Pancreas (tissue), 10 donors: ENCODE measurements around the gene IL15RA. TPM values are rescaled to one million over a fixed set of nuclear protein-coding genes. Genes with fewer than 3 reads are reported as not detected.

Experiments
- ATAC-seq, 4 donors: fragments of 200-7000 bp; cut with Tn5 transposase; one replicate each; pipeline versions ENCODE4 v1.8.0 to v1.9.1; 2020; ENCODE audit warnings: mild to moderate bottlenecking in 4 of 4, moderate library complexity in 4 of 4
- DNase-seq, 6 donors: peaks; one replicate each; pipeline ENCODE4 v3.0.0-alpha.2; 2020
- FAIRE-seq: peaks from 2 replicates; lab custom pipeline; 2012; peaks lifted over from hg19 to GRCh38; lab: Jason Lieb, UNC
- H3K27ac ChIP-seq, 4 donors: fragments of 200-600 bp; sonication (generic); 1 replicate in 3 of 4; 2 replicates in 1 of 4; pipeline versions ENCODE4 v1.5.0 to v1.8.0; 2020
- H3K27me3 ChIP-seq, 4 donors: fragments of 200-600 bp; one replicate each; pipeline ENCODE4 v1.8.0; 2021
- H3K36me3 ChIP-seq, 3 donors: fragments of 200-600 bp; sonication (generic) in 1 of 3; one replicate each; pipeline versions ENCODE4 v1.5.0 to v1.8.0; 2020 to 2021
- H3K4me1 ChIP-seq, 3 donors: fragments of 200-600 bp; one replicate each; pipeline ENCODE4 v1.8.0; 2021
- H3K4me3 ChIP-seq, 4 donors: fragments of 200-600 bp; sonication (generic) in 2 of 4; one replicate each; pipeline versions ENCODE4 v1.5.0 to v1.8.0; 2020 to 2021
- H3K9me3 ChIP-seq, 4 donors: fragments of 200-600 bp; one replicate each; pipeline ENCODE4 v1.8.0; 2021
- WGBS, 2 donors: extraction: QIAGEN DNeasy Blood & Tissue Kit; methylation state at CpG; one replicate each; pipeline ENCODE4 v1.1.7; 2013; 5-methylcytosine and 5-hydroxymethylcytosine counted together
- intact Hi-C, 3 donors: fragments of 100-400 bp; cut with DNase I; formaldehyde crosslinking; loops; one replicate each; pipeline versions ENCODE4 v1.11.1 to v1.14.2; 2022
- polyA plus RNA-seq, 2 donors: library from polyadenylated mRNA; stranded (reverse); fragments of 200-250 nt; gene quantifications; one replicate each; pipeline ENCODE4 v1.2.3, GENCODE V29; 2013
- total RNA-seq, 6 donors: library from RNA; stranded (reverse); fragmentation: NEBNext Ultra II Directional in 4 of 6; extraction: Animal tissue kit (Norgen Biotek cat#: 25700) in 4 of 6; gene quantifications; one replicate each; pipeline versions ENCODE4 v1.2.1 to v1.2.4, GENCODE V29; 2021 to 2023
- TF ChIP-seq, protein P1 (sequence below), 4 donors: fragments of 200-600 bp; sonication (generic) in 3 of 4; IDR thresholded peaks; one replicate each; pipeline versions ENCODE4 v1.5.0 to v1.8.0; 2021; ENCODE audit warnings: antibody characterized with exemption in 4 of 4
- donor health status: healthy with polysubstance abuse.
- donor health status: DM: no; HTN: no; CAD: no; lungs with moderate emphysema.
- donor health status: DM: no; HTN: no; CAD: no.
- donor health status: control.
- donor health status: control.
- donor health status: Bipolar disorder and iron deficiency.
- donor health status: DM: yes; HTN: yes; CAD: no.
- donor health status: DM: no; HTN: no; CAD: no.
- donor health status: DM: no; HTN: no; CAD: no.
- donor health status: DM: yes; HTN: yes; CAD: no.

Gene IL15RA
- total and polyA plus RNA-seq, 8 donors = 6.9 to 14.3 (median 11.0) TPM

GRCh38 chr10:5944389-5945189 lies 32.8 kb downstream of the IL15RA start:
- no peaks in the 10 kb centered on the region for H3K27me3 ChIP-seq
- intact Hi-C loops = loop anchor here in 1 of 3 donors (10.0 kb wide), 1 partner anchor 70 kb away; no protein-coding TSS in a partner anchor
- 18 to 31% methylated on average over 7 of the region's 7 CpGs for WGBS, 2 donors
- FAIRE-seq = peak; percentile 66
- peaks cover 16 to 25% (median 19%) of the 10 kb centered on the region in 3 donors for H3K4me1 ChIP-seq
- H3K9me3 ChIP-seq = no peaks in the 10 kb centered on the region
- TF ChIP-seq, protein P1, sequence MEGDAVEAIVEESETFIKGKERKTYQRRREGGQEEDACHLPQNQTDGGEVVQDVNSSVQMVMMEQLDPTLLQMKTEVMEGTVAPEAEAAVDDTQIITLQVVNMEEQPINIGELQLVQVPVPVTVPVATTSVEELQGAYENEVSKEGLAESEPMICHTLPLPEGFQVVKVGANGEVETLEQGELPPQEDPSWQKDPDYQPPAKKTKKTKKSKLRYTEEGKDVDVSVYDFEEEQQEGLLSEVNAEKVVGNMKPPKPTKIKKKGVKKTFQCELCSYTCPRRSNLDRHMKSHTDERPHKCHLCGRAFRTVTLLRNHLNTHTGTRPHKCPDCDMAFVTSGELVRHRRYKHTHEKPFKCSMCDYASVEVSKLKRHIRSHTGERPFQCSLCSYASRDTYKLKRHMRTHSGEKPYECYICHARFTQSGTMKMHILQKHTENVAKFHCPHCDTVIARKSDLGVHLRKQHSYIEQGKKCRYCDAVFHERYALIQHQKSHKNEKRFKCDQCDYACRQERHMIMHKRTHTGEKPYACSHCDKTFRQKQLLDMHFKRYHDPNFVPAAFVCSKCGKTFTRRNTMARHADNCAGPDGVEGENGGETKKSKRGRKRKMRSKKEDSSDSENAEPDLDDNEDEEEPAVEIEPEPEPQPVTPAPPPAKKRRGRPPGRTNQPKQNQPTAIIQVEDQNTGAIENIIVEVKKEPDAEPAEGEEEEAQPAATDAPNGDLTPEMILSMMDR (IDR thresholded peaks at IDR 0.05) = no peak
- ATAC-seq = peak; percentile 85 to 92 (median 88)
- H3K36me3 ChIP-seq = no peaks in the 10 kb centered on the region
- H3K4me3 ChIP-seq = no peak overlapping the region
- H3K27ac ChIP-seq = peak overlapping the region; percentile 91 to 97 (median 94)
- peak in 4 of 6 donors; percentile 89 to 96 (median 94) for DNase-seq

DNA sequence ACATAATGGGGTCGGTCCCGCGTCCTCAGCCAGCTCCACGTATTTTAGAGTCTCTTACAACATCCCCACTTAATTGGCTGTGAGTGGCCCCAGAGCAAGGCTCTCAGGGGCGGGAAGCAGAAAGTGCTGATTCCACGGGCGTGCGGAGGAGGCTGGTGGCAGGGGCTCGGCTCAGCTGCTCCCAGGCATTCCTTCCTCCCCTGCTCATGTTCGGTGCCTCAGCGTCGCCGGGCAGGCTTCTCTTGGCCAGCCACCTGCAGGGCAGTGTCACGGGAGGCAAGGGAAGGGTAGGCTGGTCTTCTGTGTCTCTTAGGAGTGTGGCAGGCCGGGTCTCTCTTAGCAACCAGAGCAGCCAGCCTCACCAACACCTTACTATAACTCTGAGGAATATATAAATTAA lies 33.8 kb downstream of the IL15RA start:
- no peaks in the 10 kb centered on the region for H3K27me3 ChIP-seq
- ATAC-seq = peak; percentile 31 to 54 (median 50)
- H3K27ac ChIP-seq = peak overlapping the region; percentile 91 to 97 (median 94)
- peaks cover 16 to 19% (median 19%) of the 10 kb centered on the region in 3 donors for H3K4me1 ChIP-seq
- intact Hi-C loops = loop anchor here in 1 of 3 donors (10.0 kb wide), 1 partner anchor 71 kb away; no protein-coding TSS in a partner anchor
- WGBS, 2 donors = 24 to 33% methylated on average over 15 of the region's 15 CpGs
- no peak overlapping the region for H3K4me3 ChIP-seq
- H3K36me3 ChIP-seq = no peaks in the 10 kb centered on the region
- H3K9me3 ChIP-seq = no peaks in the 10 kb centered on the region
- FAIRE-seq = no peak
- DNase-seq = peak in 5 of 6 donors; percentile 43 to 71 (median 57)
- TF ChIP-seq, protein P1 (IDR thresholded peaks at IDR 0.05) = no peak

DNA sequence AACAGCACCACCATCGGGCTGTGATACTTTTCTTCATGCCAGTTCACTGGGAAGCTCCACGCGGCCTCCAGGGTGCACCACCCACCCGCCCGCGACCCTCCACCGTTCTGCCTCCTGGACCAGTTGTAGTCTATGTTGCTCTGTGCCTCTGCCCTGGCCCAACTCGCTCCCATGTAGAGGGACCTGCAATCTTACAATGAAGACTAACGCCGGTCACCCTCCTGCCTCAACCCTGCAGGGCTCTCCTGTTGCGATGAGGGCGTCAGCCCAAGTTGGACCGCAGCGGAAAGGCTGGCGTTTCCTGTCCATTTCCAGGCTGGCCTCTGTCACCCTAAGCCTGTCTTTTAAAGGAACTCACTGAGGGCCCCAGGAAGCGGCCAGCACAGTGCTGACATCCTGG lies 34.9 kb downstream of the IL15RA start:
- WGBS, 2 donors = 85 to 89% methylated on average over 16 of the region's 16 CpGs
- TF ChIP-seq, protein P1 (IDR thresholded peaks at IDR 0.05) = no peak
- Histone ChIP-seq H3K9me3 (no peaks in the 10 kb centered on the region), H3K4me1 (peaks cover 16 to 19% (median 19%) of the 10 kb centered on the region in 3 donors), H3K4me3 (no peak overlapping the region), H3K27ac (peak overlapping the region in 2 of 4 donors; percentile 94 to 97), H3K36me3 (peaks cover 0 to under 1% (median 0%) of the 10 kb centered on the region in 3 donors), H3K27me3 (no peaks in the 10 kb centered on the region)
- FAIRE-seq (no peak), DNase-seq (peak in 1 of 6 donors; percentile 56), ATAC-seq (peak in 1 of 4 donors; percentile 5)
- intact Hi-C loops = loop anchor here in 1 of 3 donors (10.0 kb wide), 1 partner anchor 72 kb away; no protein-coding TSS in a partner anchor

GRCh38 chr10:5942001-5942400 lies 35.3 kb downstream of the IL15RA start:
- Histone ChIP-seq H3K36me3 (peaks cover 0 to 6% (median under 1%) of the 10 kb centered on the region in 3 donors), H3K4me3 (no peak overlapping the region), H3K27me3 (no peaks in the 10 kb centered on the region), H3K9me3 (no peaks in the 10 kb centered on the region), H3K4me1 (peaks cover 16 to 19% (median 19%) of the 10 kb centered on the region in 3 donors), H3K27ac (peak overlapping the region in 2 of 4 donors; percentile 94 to 97)
- 86 to 92% methylated on average over 13 of the region's 13 CpGs for WGBS, 2 donors
- FAIRE-seq = no peak
- TF ChIP-seq, protein P1 (IDR thresholded peaks at IDR 0.05) = no peak
- no peak for DNase-seq
- intact Hi-C loops = loop anchor here in 1 of 3 donors (10.0 kb wide), 1 partner anchor 73 kb away; no protein-coding TSS in a partner anchor
- ATAC-seq = no peak
